ENCODE results near the gene CACUL1. TPM values are rescaled to one million over a fixed set of nuclear protein-coding genes. Genes with fewer than 3 reads are reported as not detected.

The CACUL1 gene
- total RNA-seq, 4 donors from 2014 or later: 24.0 to 45.7 (median 26.4) TPM

DNA sequence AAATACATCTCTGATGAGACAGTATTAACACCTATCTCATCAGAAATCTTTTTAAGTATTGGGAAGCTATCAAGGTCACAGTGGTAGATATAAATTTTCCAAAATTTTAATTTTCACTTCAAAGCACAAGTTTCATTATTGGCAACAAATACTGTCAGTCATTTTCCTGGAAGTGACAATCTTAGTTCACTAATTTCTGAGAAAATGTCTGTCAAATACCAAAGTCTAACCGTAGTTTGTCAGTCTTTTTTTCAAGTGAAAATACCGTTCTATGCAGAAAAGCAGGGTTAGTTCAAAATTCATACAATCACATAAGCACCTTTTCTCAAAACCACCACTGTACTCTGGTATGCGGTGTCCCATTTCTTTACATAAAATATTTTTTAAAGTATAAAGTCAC lies 40.4 kb downstream of the CACUL1 start:
- Histone ChIP-seq H3K36me3 (peaks cover 0 to 20% (median 0%) of the 10 kb centered on the region in 3 donors), H3K4me1 (no peaks in the 10 kb centered on the region), H3K27ac (no peak overlapping the region), H3K9me3 (no peaks in the 10 kb centered on the region), H3K4me3 (no peak overlapping the region), H3K27me3 (no peaks in the 10 kb centered on the region)
- WGBS, 2 donors: 84 to 87% methylated on average over 3 of the region's 3 CpGs
- DNase-seq (ENCODE audit: low spot score in 2 of 2): no peak
- TF ChIP-seq POLR2A (IDR thresholded peaks at IDR 0.05) (no peak), EP300 (IDR thresholded peaks at IDR 0.05) (no peak)
- TF ChIP-seq, protein P1, sequence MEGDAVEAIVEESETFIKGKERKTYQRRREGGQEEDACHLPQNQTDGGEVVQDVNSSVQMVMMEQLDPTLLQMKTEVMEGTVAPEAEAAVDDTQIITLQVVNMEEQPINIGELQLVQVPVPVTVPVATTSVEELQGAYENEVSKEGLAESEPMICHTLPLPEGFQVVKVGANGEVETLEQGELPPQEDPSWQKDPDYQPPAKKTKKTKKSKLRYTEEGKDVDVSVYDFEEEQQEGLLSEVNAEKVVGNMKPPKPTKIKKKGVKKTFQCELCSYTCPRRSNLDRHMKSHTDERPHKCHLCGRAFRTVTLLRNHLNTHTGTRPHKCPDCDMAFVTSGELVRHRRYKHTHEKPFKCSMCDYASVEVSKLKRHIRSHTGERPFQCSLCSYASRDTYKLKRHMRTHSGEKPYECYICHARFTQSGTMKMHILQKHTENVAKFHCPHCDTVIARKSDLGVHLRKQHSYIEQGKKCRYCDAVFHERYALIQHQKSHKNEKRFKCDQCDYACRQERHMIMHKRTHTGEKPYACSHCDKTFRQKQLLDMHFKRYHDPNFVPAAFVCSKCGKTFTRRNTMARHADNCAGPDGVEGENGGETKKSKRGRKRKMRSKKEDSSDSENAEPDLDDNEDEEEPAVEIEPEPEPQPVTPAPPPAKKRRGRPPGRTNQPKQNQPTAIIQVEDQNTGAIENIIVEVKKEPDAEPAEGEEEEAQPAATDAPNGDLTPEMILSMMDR (IDR thresholded peaks at IDR 0.05): no peak

DNA sequence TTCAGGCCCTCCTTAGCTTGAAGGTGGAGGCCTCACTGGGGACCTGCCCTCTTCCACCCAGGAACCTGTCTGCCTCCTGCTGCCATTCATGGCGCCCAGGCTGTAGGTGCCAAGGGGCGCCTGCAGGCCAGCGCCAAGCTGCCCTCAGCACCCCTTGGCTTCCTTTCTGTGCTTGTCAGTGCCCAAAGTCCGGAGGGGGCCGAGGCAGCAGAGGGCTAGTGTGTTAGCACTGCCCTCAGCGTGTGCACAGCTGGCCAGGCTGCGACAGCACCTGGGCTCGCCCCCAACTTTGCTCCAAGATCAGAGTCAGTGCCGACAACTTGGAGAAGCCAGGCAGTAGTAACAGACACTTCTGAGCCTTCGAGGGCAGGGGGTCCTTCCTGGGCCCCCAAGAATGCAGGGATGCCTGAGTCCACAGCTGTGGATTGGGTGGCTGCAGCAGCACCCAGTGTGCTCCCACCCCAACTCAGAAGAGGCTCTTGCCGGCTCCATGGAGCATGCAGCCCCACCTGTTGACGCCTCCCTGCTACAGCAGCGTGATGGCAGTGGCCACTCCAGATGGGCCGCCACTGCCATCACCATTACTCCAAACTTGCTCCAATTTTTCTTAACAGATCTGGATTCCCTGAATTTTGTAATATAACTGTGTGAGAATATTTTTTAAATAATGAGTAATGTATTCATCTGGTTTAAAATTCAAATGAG lies 41.7 kb downstream of the CACUL1 start:
- H3K27ac ChIP-seq: no peak overlapping the region
- no peak overlapping the region for H3K4me3 ChIP-seq

DNA sequence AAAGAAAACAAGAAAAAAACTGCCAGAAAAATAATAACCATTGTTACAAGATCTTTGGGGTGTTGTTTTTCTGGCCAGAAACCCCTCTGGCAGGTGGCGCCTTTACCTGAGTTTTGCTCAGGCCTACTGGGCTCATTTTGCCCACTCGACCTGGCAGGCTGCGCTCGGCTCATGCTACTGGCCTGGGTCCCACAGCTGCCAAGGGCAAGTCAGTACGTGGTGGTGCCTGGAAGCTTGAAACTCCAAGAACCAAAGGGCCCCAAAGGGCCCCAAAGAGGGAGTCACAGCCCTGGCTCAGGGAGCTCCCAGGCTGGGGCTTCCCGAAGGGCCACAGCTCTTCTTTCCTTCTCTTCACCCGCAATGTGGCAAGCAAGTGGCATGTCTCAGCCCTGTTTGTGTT lies 42.7 kb downstream of the CACUL1 start:
- no peak overlapping the region for H3K4me3 ChIP-seq
- H3K27ac ChIP-seq: no peak overlapping the region
- peaks cover 0 to 13% (median 0%) of the 10 kb centered on the region in 3 donors for H3K36me3 ChIP-seq
- no peak for TF ChIP-seq EP300 (IDR thresholded peaks at IDR 0.05)
- no peak for TF ChIP-seq POLR2A (IDR thresholded peaks at IDR 0.05)
- peaks cover 0 to 4% (median 0%) of the 10 kb centered on the region in 4 donors for H3K4me1 ChIP-seq
- H3K9me3 ChIP-seq: no peaks in the 10 kb centered on the region
- WGBS, 2 donors: 90 to 95% methylated on average over 7 of the region's 7 CpGs
- no peak for DNase-seq (ENCODE audit: low spot score in 2 of 2)
- H3K27me3 ChIP-seq: no peaks in the 10 kb centered on the region

More for the DNA sequence above, 41.7 kb downstream of the CACUL1 start:
- Histone ChIP-seq H3K36me3 (peaks cover 0 to 19% (median 0%) of the 10 kb centered on the region in 3 donors), H3K9me3 (no peaks in the 10 kb centered on the region), H3K27me3 (no peaks in the 10 kb centered on the region), H3K4me1 (no peaks in the 10 kb centered on the region)
- no peak for DNase-seq (ENCODE audit: low spot score in 2 of 2)
- TF ChIP-seq EP300 (IDR thresholded peaks at IDR 0.05) (no peak), POLR2A (IDR thresholded peaks at IDR 0.05) (no peak)
- TF ChIP-seq, protein P1 (IDR thresholded peaks at IDR 0.05): no peak
- WGBS, 2 donors: 92 to 93% methylated on average over 14 of the region's 14 CpGs

DNA sequence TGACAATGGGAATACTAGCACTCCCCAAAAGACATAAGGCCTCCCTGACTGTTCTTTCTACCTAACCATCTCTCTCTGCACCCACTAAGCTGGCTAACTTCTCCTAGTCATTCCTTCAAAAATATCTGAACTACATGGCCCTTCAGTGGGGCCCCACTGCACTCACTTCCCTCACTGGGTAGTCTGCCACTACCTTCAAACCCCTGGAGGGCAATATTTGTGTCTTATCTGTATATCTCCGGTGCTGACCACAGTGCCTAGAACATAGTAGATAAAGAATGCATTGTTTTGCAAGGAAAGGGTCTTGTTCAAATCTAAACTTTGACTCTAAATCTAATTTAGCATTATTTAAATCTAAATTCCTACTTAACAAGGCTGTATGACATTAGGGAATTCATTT lies 44.3 kb downstream of the CACUL1 start:
- H3K4me1 ChIP-seq: peaks cover 0 to 7% (median 0%) of the 10 kb centered on the region in 4 donors
- no peak overlapping the region for H3K27ac ChIP-seq
- H3K36me3 ChIP-seq: peaks cover 0 to 13% (median 0%) of the 10 kb centered on the region in 3 donors
- no peak overlapping the region for H3K4me3 ChIP-seq
- no peaks in the 10 kb centered on the region for H3K9me3 ChIP-seq
- no peak for DNase-seq (ENCODE audit: low spot score in 2 of 2)
- WGBS, 2 donors: 56 to 65% methylated on average over 1 of the region's 1 CpG
- TF ChIP-seq, protein P1 (IDR thresholded peaks at IDR 0.05): no peak
- no peak for TF ChIP-seq EP300 (IDR thresholded peaks at IDR 0.05)
- H3K27me3 ChIP-seq: no peaks in the 10 kb centered on the region

DNA sequence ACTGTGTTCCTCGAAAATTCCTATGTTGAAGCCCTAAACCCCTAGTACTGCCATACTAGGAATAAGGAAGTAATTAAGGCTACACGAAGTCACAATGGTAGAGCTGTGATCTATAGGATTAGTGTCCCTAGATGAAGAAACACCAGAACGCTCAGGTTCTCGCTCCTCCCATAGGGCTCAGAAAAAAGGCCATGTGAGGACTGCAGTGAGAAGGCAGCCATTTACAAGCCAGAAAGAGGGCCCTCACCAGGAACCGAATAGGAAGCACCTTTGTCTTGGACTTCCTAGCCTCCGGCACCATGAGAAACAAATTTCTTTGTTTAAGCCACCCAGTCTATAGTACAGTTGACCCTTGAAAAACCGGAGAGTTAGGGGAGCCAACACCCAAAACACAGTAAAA lies 46.2 kb downstream of the CACUL1 start:
- H3K27me3 ChIP-seq: no peaks in the 10 kb centered on the region
- peaks cover 0 to 16% (median 0%) of the 10 kb centered on the region in 3 donors for H3K36me3 ChIP-seq
- H3K4me1 ChIP-seq: peaks cover 0 to 7% (median 0%) of the 10 kb centered on the region in 4 donors
- TF ChIP-seq, protein P1 (IDR thresholded peaks at IDR 0.05): no peak
- TF ChIP-seq EP300 (IDR thresholded peaks at IDR 0.05) (no peak), POLR2A (IDR thresholded peaks at IDR 0.05) (no peak)
- H3K9me3 ChIP-seq: no peaks in the 10 kb centered on the region
- 67 to 71% methylated on average over 7 of the region's 7 CpGs for WGBS, 2 donors
- H3K4me3 ChIP-seq: no peak overlapping the region
- DNase-seq (ENCODE audit: low spot score in 2 of 2): no peak
- no peak overlapping the region for H3K27ac ChIP-seq
